Mucosa of rectum (tissue), 2 donors: ENCODE results near the gene CFHR5.
"Not testable (repeated sequence)": the region's sequence is repeated elsewhere in the genome, so short reads cannot be mapped to it uniquely, and the experiment has no call there.

Source experiments
- H3K27ac ChIP-seq, 2 donors: one replicate each; pipeline ENCODE4 v1.7.0; 2013; ENCODE audit warnings: inconsistent platforms in 2 of 2, low read depth in 2 of 2, low read length in 2 of 2
- H3K27me3 ChIP-seq, 2 donors: one replicate each; pipeline ENCODE4 v1.7.0; 2013; ENCODE audit warnings: low read length in 2 of 2; ENCODE audit not compliant: control insufficient read depth in 2 of 2, insufficient read depth in 2 of 2
- H3K36me3 ChIP-seq, 2 donors: one replicate each; pipeline ENCODE4 v1.7.0; 2013; ENCODE audit warnings: low read length in 2 of 2; ENCODE audit not compliant: control insufficient read depth in 2 of 2, insufficient read depth in 2 of 2
- H3K4me1 ChIP-seq, 2 donors: one replicate each; pipeline ENCODE4 v1.7.0; 2013; ENCODE audit warnings: low read length in 2 of 2, mild to moderate bottlenecking in 1 of 2; ENCODE audit not compliant: control insufficient read depth in 2 of 2, insufficient read depth in 2 of 2
- H3K4me3 ChIP-seq, 2 donors: one replicate each; pipeline ENCODE4 v1.7.0; 2013; ENCODE audit warnings: low read length in 2 of 2
- H3K9ac ChIP-seq, 2 donors: one replicate each; pipeline ENCODE4 v1.7.0; 2013; ENCODE audit warnings: low read length in 2 of 2, low read depth in 1 of 2, mild to moderate bottlenecking in 1 of 2
- H3K9me3 ChIP-seq, 2 donors: one replicate each; pipeline ENCODE4 v1.7.0; 2013; ENCODE audit warnings: low read length in 2 of 2; ENCODE audit not compliant: control insufficient read depth in 2 of 2
- donor health status: healthy.
- donor health status: Normal muscosa, but diverticular disease.

The CFHR5 gene

DNA sequence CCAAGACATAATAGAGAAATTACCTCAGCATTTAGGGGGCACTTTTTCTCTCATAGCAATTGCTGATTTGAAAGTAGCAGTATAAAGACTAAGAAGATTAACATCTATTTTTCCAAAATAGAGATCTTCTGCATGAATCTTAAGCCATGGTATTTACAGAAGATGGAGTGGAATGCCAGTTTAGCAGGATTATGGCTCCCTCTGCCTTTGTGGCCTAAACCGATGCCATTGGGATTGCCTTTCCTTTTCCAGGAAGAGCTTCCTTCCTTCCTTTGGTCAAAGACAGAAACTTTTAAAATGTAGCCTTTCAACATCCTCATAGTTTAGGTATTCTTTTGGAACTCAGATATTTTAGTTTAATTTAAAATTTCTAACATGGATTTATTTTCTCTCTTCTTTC, 39.4 kb downstream of the CFHR5 start:
- H3K4me1 ChIP-seq, result no peaks in the 10 kb centered on the region
- H3K27me3 ChIP-seq, result no peaks in the 10 kb centered on the region
- no peak overlapping the region for H3K9ac ChIP-seq
- no peaks in the 10 kb centered on the region for H3K36me3 ChIP-seq
- H3K4me3 ChIP-seq, result no peak overlapping the region
- H3K27ac ChIP-seq, result no peak overlapping the region
- no peaks in the 10 kb centered on the region for H3K9me3 ChIP-seq

DNA sequence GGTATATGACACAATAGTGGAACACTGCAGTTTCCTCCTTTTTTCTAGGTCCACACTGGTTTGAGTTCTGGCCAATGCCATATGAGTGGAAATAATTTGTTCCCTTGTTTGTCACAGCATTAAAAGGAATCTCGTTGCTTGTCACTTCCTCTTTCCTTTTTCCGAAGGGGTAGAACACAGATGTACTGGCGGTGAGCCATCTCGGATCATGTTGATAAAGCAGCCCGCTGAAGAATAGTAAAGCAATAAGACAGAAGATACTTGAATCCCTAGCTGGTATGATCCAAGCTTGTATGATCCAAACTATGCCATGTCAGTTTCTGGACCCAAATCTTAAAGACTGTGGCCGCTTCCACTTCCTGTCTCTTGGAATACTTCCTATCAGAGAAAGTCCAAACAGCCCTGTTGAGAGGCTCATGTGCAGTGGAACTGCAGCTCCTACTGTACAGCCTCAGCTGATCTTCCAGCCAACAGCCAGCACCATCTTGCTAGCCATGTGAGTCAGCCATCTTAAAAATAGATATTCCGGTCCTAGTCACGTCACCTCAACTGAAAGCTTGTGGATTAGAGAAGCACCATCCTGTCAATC, 40.3 kb downstream of the CFHR5 start:
- H3K9ac ChIP-seq, result no peak overlapping the region
- no peak overlapping the region for H3K4me3 ChIP-seq
- H3K36me3 ChIP-seq, result no peaks in the 10 kb centered on the region
- no peaks in the 10 kb centered on the region for H3K4me1 ChIP-seq
- no peaks in the 10 kb centered on the region for H3K9me3 ChIP-seq
- H3K27me3 ChIP-seq, result no peaks in the 10 kb centered on the region
- no peak overlapping the region for H3K27ac ChIP-seq

DNA sequence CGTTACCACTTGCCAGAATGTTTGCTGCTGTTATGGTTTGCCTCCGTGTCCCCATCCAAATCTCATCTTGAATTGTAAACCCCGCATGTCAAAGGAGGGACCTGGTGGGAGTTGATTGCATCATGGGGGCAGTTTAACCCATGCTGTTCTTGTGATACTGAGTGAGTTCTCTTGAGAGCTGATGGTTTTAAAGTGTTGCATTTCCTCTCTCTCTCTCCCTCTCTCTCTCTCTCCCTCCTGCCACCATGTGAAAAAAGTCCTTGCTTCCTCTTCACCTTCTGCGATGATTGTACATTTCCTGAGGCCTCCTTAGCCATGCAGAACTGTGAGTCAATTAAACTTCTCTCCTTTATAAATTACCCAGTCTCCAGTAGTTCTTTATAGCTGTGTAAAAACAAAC, 44.4 kb downstream of the CFHR5 start:
- H3K27me3 ChIP-seq, result no peaks in the 10 kb centered on the region
- no peaks in the 10 kb centered on the region for H3K36me3 ChIP-seq
- no peak overlapping the region for H3K9ac ChIP-seq
- H3K4me3 ChIP-seq, result no peak overlapping the region
- no peak overlapping the region for H3K27ac ChIP-seq
- no peaks in the 10 kb centered on the region for H3K4me1 ChIP-seq
- no peaks in the 10 kb centered on the region for H3K9me3 ChIP-seq

DNA sequence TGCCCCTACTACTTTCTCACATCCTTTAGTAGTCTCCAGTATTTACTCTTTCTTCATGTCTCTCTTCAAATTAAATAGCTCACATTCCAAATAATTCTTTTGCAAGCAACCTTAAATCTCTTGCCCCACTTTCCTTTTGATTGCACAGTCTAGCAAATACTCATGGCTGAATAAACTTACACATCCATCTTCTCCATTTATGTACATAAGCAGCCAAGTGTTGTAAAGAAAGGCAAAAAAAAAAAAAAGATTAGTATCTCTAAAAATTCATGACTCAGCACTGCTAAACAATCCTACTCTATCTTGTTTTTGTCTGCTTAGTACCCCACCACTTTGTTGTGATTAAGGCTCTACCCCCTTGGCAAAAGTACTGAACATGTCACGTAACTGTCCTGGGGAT, 47.1 kb downstream of the CFHR5 start:
- H3K36me3 ChIP-seq, result no peaks in the 10 kb centered on the region
- no peak overlapping the region for H3K27ac ChIP-seq
- H3K4me3 ChIP-seq, result no peak overlapping the region
- H3K9ac ChIP-seq, result no peak overlapping the region
- H3K9me3 ChIP-seq, result no peaks in the 10 kb centered on the region
- no peaks in the 10 kb centered on the region for H3K27me3 ChIP-seq
- H3K4me1 ChIP-seq, result no peaks in the 10 kb centered on the region

DNA sequence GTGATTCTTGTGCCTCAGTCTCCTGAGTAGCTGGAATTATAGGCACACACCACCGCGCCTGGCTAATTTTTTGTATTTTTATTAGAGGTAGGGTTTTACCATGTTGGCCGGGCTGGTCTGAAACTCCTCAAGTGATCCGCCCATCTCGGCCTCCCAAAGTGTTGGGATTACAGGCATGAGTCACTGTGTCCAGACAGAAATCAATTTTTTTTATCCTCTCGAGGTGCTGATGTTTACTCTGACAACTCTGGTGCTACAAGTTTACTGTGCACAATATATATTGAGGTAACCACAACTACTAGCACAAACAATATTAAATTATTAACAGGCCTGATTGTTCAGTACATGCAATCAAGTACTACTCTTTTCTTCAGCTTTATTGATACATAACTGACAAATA, 50.0 kb downstream of the CFHR5 start:
- H3K27ac ChIP-seq, result no peak overlapping the region
- no peaks in the 10 kb centered on the region for H3K9me3 ChIP-seq
- H3K36me3 ChIP-seq, result no peaks in the 10 kb centered on the region
- no peak overlapping the region for H3K4me3 ChIP-seq
- no peak overlapping the region for H3K9ac ChIP-seq
- H3K27me3 ChIP-seq, result no peaks in the 10 kb centered on the region
- no peaks in the 10 kb centered on the region for H3K4me1 ChIP-seq

DNA sequence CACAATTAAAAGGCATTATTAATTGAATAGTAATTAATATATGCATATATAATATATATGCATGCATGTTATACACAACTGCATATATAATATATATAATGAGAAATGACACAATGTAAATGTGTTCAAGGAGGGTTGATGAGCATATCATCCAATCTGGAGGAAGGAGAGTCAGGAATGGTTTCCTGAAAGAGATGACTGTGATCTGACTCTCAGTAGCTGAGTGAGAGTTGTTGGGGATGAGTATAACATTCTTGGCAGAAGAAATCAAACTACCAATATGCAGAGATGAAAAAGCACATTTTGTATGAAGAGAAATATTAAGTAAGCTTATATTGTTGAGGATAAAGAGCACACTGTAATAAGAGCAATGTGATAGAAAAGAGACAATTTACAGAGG, 52.4 kb downstream of the CFHR5 start:
- H3K27me3 ChIP-seq, result no peaks in the 10 kb centered on the region
- H3K9me3 ChIP-seq, result no peaks in the 10 kb centered on the region
- no peaks in the 10 kb centered on the region for H3K4me1 ChIP-seq
- H3K9ac ChIP-seq, result no peak overlapping the region
- H3K36me3 ChIP-seq, result no peaks in the 10 kb centered on the region
- H3K27ac ChIP-seq, result no peak overlapping the region
- no peak overlapping the region for H3K4me3 ChIP-seq

DNA sequence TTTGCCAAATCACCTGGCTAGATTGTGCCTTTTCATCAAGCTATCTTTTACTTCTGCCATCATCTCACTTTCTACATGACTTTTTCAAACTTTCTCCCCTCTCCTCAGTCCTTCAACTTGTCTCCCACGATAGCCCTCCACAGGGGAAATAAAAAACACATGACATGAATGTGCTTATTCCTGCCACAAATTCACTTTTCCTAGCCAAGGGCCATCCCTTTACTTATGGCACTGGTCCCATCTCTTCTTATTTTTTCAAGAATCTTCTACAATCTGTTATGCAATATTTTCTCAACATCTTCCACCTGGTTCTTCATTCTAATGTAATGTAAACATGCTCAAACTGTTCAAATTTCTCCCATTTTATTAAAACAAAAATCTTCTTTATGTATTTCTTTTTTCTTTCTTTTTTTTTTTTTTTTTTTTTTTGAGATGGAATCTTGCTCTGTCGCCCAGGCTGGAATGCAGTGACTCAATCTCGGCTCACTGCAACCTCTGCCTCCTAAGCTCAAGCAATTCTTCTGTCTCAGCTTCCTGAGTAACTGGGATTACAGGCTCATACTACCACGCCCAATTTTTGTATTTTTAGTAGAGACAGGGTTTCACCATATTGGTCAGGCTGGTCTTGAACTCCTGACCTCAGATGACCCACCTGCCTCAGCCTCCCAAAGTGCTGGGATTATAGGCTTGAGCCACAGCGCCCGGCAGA, 57.4 kb downstream of the CFHR5 start:
- H3K4me1 ChIP-seq, H3K9me3 ChIP-seq, H3K4me3 ChIP-seq, H3K27me3 ChIP-seq, H3K27ac ChIP-seq, H3K9ac ChIP-seq, H3K36me3 ChIP-seq: not testable (repeated sequence)

DNA sequence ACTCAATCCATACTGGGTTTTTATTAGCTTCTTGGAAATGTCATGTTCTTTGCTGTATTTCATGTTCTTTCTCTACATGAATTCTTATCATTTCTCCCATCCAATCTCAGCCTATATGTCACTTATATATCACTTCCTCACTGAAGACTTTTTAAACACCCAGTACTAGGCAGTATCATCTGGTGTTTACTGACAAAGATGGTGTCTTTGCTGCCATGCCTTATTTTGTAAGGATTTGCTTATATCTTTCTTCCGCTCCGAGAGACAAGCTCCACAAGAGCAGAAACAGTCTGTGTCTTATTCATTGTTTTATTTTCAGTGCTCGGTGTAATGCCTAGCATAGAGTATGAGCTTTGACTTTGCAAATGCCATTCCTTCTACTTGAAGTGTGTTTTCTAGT, 59.5 kb downstream of the CFHR5 start:
- no peak overlapping the region for H3K9ac ChIP-seq
- H3K4me1 ChIP-seq, result no peaks in the 10 kb centered on the region
- H3K4me3 ChIP-seq, result no peak overlapping the region
- no peak overlapping the region for H3K27ac ChIP-seq
- H3K36me3 ChIP-seq, result no peaks in the 10 kb centered on the region
- no peaks in the 10 kb centered on the region for H3K27me3 ChIP-seq
- no peaks in the 10 kb centered on the region for H3K9me3 ChIP-seq

DNA sequence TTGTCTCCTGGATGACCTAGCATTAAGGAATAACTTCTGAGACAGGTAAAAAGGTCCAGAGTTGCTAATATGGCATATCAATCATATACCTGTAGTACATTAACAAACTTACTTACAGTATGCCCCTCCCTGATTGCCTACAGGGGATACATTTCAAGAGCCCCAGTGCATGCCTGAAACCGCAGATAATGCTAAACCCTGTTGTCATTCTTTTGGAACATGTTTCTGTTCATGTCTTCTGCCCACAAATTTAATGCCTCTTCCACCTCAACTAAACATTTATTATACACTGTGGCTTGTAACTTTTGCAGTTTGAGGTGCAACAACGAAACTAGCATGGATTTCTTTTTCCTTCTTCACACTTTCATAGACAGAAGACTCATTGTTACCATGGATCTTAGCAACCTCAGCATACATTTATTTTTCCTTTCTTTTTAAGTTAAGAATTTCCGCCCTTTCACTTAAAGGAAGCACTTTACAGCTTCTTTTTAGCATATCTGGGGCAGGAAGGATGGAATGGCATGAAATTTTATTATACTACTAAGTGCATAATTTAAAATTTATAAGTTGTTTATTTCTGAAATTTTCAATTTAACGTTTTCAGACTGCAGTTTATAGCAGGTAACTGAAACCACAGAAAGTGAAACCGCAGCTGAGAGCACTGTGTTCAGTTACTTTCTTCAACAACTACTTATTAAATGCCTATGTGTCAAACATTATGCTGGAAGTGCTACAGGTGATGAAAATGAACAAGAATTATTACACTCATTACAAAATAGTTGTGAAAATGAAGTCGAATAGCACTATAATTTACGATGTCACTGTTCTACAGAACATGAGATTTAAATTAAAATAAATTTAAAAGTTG, 64.4 kb downstream of the CFHR5 start:
- H3K36me3 ChIP-seq, result no peaks in the 10 kb centered on the region
- H3K4me1 ChIP-seq, result no peaks in the 10 kb centered on the region

DNA sequence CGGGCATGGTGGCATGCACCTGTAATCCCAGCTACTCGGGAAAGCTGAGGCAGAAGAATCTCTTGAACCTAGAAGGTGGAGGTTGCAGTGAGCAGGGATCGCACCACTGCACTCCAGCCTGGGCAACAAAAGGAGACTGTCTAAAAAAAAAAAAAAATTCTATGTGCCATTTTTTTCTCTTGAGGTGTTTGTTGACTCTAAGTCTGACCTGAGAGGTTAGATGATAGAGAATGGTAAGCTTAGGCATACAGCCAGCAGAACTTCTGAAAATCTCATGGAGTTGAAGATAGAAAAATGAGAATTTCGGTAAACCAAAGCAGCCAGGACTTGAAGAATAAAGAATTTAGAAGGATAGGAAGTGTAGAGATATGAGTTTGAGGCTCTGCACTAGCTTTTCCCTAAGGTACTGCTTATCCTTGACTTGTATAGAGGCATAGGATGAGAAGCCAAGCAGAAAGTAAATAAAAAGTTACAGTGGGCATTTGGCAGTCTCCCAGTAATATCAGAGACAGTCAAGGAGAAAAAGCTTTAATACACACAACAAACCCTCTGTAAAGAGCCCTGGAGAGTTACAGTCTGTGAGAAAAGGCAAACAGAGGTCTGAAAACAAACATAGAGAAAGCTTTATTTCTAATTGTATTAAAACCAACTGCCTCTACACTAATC, 65.5 kb downstream of the CFHR5 start:
- Histone ChIP-seq H3K4me1 (no peaks in the 10 kb centered on the region), H3K9me3 (no peaks in the 10 kb centered on the region), H3K9ac (no peak overlapping the region), H3K27me3 (no peaks in the 10 kb centered on the region), H3K4me3 (no peak overlapping the region), H3K36me3 (no peaks in the 10 kb centered on the region), H3K27ac (no peak overlapping the region)

More for the DNA sequence above, 64.4 kb downstream of the CFHR5 start:
- Histone ChIP-seq H3K4me3 (no peak overlapping the region), H3K27me3 (no peaks in the 10 kb centered on the region), H3K9ac (no peak overlapping the region), H3K27ac (no peak overlapping the region), H3K9me3 (no peaks in the 10 kb centered on the region)
